Adrenal gland (tissue), 5 donors: ENCODE measurements around the gene IFTAP.

Source experiments
- POLR2A ChIP-seq, 2 donors: fragments of 450-650 bp; IDR thresholded peaks; one replicate each; pipeline ENCODE4 v1.6.1; 2017; ENCODE audit warnings: antibody characterized with exemption in 2 of 2, mild to moderate bottlenecking in 2 of 2, moderate library complexity in 1 of 2
- TF ChIP-seq, protein P1 (sequence below), 6 experiments: fragments of 450-650 bp in 4 of 6; fragments of 200-600 bp in 2 of 6; sonication (generic) in 1 of 6; IDR thresholded peaks; 1 replicate in 5 of 6; 2 replicates in 1 of 6; pipeline versions ENCODE4 v1.5.1 to v1.8.0; 2016 to 2021; ENCODE audit warnings: antibody characterized with exemption in 6 of 6, mild to moderate bottlenecking in 2 of 6, moderate library complexity in 1 of 6
- donor health status: DM: no; HTN: no; CAD: no.

DNA sequence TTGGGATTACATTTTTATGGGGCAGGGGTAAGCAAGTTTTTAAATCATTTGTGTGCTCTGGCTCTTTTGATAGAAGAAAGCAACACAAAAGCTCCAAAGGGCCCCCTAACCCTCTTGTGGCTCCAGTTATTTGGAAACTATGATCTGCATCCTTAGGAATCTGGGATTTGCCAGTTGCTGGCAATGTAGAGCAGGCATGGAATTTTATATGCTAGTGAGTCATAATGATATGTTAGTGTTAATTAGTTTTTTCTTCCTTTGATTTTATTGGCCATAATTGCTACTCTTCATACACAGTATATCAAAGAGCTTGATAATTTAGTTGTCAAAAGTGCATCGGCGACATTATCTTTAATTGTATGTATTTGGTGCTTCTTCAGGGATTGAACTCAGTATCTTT, 16.4 kb upstream of the IFTAP start:
- TF ChIP-seq, protein P1, sequence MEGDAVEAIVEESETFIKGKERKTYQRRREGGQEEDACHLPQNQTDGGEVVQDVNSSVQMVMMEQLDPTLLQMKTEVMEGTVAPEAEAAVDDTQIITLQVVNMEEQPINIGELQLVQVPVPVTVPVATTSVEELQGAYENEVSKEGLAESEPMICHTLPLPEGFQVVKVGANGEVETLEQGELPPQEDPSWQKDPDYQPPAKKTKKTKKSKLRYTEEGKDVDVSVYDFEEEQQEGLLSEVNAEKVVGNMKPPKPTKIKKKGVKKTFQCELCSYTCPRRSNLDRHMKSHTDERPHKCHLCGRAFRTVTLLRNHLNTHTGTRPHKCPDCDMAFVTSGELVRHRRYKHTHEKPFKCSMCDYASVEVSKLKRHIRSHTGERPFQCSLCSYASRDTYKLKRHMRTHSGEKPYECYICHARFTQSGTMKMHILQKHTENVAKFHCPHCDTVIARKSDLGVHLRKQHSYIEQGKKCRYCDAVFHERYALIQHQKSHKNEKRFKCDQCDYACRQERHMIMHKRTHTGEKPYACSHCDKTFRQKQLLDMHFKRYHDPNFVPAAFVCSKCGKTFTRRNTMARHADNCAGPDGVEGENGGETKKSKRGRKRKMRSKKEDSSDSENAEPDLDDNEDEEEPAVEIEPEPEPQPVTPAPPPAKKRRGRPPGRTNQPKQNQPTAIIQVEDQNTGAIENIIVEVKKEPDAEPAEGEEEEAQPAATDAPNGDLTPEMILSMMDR (IDR thresholded peaks at IDR 0.05) = no peak
- TF ChIP-seq POLR2A (IDR thresholded peaks at IDR 0.05) = no peak
